ENCODE results near the gene GPR55. TPM values are rescaled to one million over a fixed set of nuclear protein-coding genes. Genes with fewer than 3 reads are reported as not detected.

Gene GPR55
- polyA plus RNA-seq, 1 donor, result not detected

GRCh38 chr2:230914886-230915285 lies 10.2 kb downstream of the GPR55 start:
- no peak for DNase-seq

- peak; percentile 47 for DNase-seq
Measured at GRCh38 chr2:230913406-230914143, 11.5 kb downstream of the GPR55 start.

DNA sequence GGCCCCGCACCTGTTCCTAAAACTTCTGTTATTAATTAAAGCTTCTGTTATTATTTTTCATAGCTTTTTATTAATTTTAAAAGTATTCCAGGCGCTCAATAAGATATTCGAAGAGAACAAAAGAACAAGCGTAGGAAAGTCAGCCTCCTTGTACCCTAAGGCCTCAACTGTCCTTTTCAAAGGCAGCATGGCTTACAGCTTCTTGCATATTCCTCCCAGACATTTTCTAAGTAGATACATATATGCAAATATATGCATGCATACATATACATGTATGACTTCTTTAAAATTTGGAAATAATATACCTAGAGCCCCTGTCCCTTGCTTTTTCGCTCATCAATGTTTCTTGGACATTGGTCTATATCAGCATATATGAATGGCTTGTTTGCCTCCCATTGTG lies 12.3 kb downstream of the GPR55 start:
- DNase-seq, result no peak

DNA sequence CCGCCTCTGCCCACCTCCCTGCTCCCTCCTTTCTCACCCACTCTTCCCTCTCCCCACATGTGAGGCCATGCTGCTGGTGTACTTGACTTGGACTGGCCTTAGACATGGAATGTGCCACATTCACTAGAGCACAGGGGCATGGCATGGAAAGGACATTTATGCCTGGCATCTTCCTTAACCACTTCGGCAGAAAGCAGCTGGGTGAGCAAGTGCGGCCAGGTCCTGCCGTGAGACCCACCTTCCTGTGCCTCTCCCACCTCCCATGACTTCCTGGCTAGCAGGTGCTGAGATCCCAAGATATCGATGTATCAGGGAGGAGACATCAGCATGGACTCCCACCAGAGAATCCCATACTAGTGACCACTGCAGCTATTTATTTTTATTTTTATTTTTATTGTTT lies 13.0 kb downstream of the GPR55 start:
- no peak for DNase-seq

- no peak for DNase-seq
Measured at GRCh38 chr2:230910546-230911177, 14.4 kb downstream of the GPR55 start.

- no peak for DNase-seq
Measured at GRCh38 chr2:230909841-230910545, 15.0 kb downstream of the GPR55 start.

DNA sequence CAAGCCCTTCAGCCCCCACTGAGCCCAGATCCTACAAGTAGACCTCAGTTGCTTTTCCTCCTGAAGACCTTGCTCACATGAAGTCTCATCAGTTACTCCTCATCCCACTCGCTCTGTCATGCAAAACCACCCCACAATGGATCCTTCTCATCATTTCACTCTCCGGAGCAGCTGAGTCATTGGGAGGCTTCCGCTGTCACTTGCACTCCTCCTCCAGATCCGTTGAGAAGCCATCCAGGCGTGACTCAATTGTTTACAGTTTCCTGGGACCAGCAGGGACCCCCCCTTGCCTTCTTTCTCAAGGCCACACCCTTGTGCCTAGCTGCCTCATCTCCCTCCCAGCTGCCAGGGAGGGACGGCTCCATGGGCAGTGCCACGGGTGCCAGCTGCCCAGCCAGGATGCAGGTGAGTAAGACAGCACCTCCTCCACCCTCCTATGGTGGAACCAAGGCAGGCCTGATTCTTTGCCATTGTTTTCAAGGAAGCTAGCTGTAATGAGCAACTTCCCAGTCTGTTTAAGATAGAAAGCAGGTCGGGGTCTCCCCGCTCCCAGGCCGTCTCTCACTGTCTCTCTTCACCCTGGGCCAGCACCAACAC lies 16.3 kb downstream of the GPR55 start:
- no peak for DNase-seq

- DNase-seq, result no peak
Measured at GRCh38 chr2:230908092-230908594, 16.9 kb downstream of the GPR55 start.

DNA sequence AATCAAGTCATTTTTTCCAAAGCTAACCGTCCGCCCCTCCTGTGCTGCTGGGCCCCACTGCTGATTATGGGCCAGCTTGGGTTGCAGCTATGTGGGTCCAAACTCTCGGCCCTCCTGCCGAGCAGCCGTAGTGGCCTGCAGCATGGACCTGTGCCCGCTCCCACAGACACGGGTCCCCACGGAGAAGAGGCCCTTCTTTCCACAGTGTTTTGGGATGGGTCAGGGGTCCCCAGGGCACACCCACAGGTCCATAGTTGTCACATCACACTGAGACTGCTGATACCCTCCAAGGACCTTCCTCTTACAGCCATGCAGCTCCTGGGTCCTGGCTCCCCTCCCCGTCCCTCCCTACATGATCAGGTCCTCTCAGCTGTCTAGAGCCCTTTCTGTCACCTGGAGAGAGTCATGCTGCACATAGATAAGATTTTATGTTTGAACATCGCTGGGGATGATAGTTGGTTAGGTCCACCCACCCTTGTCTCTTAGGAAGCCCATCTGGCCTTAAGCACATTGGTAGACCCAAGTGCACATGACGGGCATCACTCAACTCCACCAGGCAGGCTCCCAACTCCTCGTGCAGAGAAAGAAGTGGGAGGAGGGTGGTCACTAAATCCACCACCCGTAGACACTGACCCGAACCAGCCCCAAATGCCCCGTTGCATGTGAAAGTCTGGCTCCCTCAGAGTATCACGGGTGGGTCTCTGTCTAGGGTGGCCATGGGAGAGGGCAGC lies 17.5 kb downstream of the GPR55 start:
- no peak for DNase-seq

DNA sequence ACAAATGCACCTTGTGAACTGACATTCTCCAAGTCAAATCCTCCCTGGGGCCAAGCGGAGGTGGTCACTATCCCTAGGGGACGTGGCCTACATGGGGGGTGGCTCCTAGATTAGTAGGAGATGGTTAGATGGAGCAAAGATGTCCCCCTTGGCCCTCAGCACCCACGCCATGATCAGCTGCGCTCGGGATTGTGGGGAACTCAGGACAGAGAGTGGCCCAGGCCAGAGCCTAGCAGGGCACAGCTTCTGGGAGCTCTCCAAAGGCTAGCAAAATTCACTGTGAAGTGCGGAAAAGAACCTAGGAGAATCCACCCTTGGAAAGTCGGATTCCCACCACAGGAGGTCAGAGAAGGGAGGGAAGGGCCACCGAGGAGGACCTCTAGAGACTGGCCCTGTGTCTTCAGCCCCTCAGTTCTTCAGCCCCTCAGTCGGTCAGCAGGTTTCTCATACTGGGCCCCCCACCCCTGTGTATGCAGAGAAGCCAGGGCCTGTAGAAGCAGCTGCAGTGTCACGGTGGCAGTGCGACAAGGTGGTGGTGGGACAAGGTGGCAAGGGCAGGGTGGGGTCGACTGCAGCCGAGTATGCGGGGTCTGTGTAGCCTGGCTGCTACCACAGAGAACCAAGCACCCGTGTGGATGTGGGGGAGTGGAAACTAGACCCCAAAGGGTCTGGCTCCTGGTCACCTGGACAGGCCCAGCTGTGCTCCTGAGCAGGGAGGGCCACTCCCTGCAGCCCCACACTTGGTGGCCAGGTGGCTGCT lies 18.4 kb downstream of the GPR55 start:
- no peak for DNase-seq

DNA sequence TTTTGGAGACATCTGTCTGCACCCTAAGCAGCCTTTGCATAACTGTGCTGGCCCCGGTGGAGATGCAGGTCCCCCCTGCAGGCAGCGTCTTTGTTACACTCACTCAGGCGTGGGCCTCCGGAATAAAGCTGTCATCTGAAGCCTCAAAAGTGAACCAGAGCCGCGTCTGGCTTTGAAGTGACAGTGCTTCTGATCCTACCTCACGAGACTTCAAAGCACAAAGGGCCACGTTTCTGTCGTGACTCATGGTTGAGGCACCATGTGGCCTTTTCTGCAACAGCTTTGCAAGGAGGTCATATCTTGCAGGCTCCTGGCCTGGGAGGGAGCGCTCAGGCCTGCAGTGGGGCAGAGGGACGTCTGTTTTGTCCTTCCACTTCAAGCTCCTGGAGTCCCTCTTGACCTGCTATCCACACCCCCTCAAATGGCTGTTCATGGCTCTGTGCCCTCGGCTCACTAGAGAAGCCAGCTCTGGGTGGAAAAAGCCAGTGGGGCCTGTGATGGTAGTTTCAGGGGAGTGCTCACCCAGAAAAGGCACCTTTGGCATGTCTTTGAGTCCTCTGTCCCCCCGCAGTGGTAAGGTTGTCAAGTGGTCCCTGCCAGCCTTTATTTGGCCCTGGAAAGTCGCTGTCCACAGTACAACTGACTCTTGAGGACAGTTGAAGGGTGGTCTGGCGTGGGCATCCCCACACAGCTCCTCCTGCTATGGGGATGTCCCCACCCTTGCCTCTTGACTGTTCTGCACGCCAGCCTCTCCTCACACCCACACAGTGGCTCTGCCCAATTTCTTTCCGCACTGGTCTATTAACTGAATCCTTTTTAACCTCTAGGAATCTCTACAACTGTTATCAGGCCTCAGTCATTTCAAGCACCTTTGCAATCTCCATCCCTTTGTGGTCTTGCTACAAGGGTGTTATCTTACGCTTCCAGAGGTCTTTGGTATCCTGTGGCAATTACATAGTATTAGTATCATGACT lies 19.3 kb downstream of the GPR55 start:
- no peak for DNase-seq

GRCh38 chr2:230904856-230905447 lies 20.1 kb downstream of the GPR55 start:
- DNase-seq, result no peak

DNA sequence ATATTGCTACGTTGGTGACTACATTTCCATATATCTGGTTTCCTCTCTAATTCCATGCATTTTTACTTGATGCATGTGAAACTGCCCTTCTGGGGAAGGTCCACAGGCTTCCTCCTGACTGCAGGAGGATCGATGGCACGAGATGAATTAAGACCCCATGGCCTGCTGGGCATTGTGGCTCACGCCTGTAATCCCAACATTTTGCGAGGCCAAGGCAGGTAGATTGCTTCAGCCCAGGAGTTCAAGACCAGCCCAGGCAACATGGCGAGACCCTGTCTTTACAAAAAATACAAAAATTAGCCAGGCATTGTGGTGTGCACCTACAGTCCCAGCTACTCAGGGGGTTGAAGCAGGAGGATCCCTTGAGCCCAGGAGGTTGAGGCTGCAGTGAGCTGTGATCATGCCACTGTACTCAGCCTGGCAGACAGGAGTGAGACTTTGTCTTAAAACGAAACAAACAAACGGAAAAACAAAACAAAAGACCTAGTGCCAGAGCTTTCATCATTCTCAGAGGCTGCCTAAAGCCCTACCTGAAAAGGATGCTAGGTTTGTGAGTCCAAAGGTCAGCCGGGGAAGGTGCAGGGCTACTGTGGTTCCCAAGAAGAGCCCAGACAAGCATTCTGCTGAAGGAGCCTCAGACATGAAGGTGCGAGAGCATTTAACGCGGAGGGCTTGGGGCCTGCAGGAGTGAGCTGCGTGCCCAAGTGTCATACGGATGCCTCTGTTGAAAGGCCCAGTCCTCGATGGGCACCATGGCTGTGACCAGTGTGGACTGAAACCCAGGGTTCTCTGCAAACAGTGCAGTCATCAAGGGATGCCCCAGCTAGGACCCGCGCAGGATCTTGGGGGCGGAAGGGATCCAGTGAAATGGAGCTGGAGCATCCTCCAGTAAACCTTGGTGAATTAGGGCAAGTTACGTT lies 21.6 kb downstream of the GPR55 start:
- DNase-seq, result no peak

DNA sequence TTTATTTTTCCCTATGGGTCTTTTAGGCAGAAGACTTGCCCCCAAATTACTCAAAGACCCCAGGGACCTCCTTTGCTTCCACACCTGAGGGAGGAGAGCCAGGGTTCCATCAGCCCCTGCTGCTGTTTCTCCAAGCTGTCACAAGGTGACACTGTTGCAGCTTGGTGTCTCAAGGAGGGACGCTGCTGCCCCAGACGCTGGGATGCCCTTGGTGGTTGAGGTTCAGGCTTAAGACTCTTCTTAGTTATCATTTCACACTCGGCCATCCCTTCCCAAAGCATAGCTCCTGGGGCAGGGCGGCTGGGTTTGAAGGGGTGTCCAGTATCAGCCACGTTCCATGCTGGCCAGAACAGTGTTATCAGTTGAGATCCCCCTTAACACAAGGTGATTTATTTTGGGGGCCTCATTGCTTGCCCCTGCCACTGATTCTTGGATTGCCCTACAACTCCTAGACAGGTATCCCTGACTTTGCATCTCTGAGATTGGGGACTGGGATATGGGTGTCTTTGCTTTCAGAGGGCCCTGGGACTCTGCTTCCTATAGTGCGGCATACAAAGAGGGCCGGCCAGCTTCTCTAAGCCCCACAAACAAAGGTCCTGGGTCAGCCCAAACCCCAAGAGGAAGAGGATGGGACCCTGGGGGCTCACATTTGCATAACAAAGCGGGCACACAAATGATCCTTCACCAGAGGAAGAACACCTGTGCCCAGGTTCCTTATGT lies 22.7 kb downstream of the GPR55 start:
- DNase-seq, result no peak

DNA sequence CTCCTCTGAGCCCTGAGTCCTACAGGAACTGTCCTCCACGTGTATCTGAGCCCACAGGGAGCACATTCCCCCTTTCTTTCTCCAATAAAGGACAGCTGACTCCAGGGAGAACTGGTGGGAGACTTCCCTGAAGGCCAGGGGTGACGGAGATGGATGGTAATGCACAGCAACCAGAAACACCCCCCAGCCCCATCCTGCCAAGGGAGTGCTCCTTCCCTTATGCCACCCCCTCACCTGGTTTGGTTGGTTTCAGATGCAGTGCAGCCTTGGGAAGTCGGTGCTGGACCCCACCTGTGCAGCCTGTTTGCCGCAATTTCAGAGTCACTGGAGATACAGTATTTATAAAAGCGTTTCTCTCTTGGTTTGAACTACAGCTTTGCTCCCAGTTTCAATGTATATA lies 24.0 kb downstream of the GPR55 start:
- DNase-seq, result no peak

- no peak for DNase-seq
Measured at GRCh38 chr2:230900336-230900995, 24.6 kb downstream of the GPR55 start.

GRCh38 chr2:230899786-230900185 lies 25.3 kb downstream of the GPR55 start:
- no peak for DNase-seq

- no peak for DNase-seq
Measured at GRCh38 chr2:230899287-230899686, 25.8 kb downstream of the GPR55 start.

Measured in hindlimb muscle (tissue), 1 donor.